AG08395 (cell line): ENCODE measurements around the gene SDK1.

Experiments
- DNase-seq: peaks from one replicate; pipeline ENCODE4 v3.0.0; 2012; ENCODE audit warnings: mixed read lengths, low spot score

Gene SDK1

GRCh38 chr7:3981281-3981680 lies 680.2 kb downstream of the SDK1 start:
- no peak for DNase-seq

GRCh38 chr7:3984456-3984855 lies 683.4 kb downstream of the SDK1 start:
- no peak for DNase-seq

- DNase-seq, result no peak
Observed at GRCh38 chr7:3986927-3987326, 685.9 kb downstream of the SDK1 start.

- no peak for DNase-seq
Observed at GRCh38 chr7:3987426-3987927, 686.4 kb downstream of the SDK1 start.

- no peak for DNase-seq
Observed at GRCh38 chr7:3989723-3990122, 688.7 kb downstream of the SDK1 start.

- no peak for DNase-seq
Observed at GRCh38 chr7:3991731-3992231, 690.7 kb downstream of the SDK1 start.

- DNase-seq, result no peak
Observed at GRCh38 chr7:3992841-3993240, 691.8 kb downstream of the SDK1 start.

GRCh38 chr7:3994764-3995163 lies 693.7 kb downstream of the SDK1 start:
- no peak for DNase-seq

- DNase-seq, result no peak
Observed at GRCh38 chr7:3995187-3995586, 694.1 kb downstream of the SDK1 start.

GRCh38 chr7:3998060-3998459 lies 697.0 kb downstream of the SDK1 start:
- DNase-seq, result no peak

- no peak for DNase-seq
Observed at GRCh38 chr7:4000139-4000538, 699.1 kb downstream of the SDK1 start.

GRCh38 chr7:4000934-4001333 lies 699.9 kb downstream of the SDK1 start:
- no peak for DNase-seq

GRCh38 chr7:4001742-4002141 lies 700.7 kb downstream of the SDK1 start:
- no peak for DNase-seq

GRCh38 chr7:4003503-4003902 lies 702.5 kb downstream of the SDK1 start:
- no peak for DNase-seq

GRCh38 chr7:4006687-4007086 lies 705.6 kb downstream of the SDK1 start:
- no peak for DNase-seq

GRCh38 chr7:4009211-4010060 lies 708.4 kb downstream of the SDK1 start:
- no peak for DNase-seq

GRCh38 chr7:4010061-4010605 lies 709.1 kb downstream of the SDK1 start:
- DNase-seq, result no peak

- DNase-seq, result no peak
Observed at GRCh38 chr7:4010923-4011656, 710.0 kb downstream of the SDK1 start.

GRCh38 chr7:4013793-4014192 lies 712.7 kb downstream of the SDK1 start:
- no peak for DNase-seq

GRCh38 chr7:4014346-4015050 lies 713.4 kb downstream of the SDK1 start:
- no peak for DNase-seq

GRCh38 chr7:4015371-4015770 lies 714.3 kb downstream of the SDK1 start:
- no peak for DNase-seq

GRCh38 chr7:4015996-4016395 lies 714.9 kb downstream of the SDK1 start:
- DNase-seq, result no peak
